Ovary (tissue), 3 donors: Measurements from ENCODE around the gene MYO1E.

Source experiments
- EP300 ChIP-seq: sonication (generic); formaldehyde crosslinking; IDR thresholded peaks from one replicate; pipeline ENCODE4 v1.6.1; 2017; ENCODE audit warnings: antibody characterized with exemption
- POLR2A ChIP-seq: fragments of 450-650 bp; IDR thresholded peaks from one replicate; pipeline ENCODE4 v1.6.1; 2017; ENCODE audit warnings: antibody characterized with exemption, mild to moderate bottlenecking, moderate library complexity
- TF ChIP-seq, protein P1 (sequence below), 3 donors: fragments of 450-650 bp in 2 of 3; fragments of 200-600 bp in 1 of 3; IDR thresholded peaks; one replicate each; pipeline versions ENCODE4 v1.5.1 to v1.8.0; 2016 to 2022; ENCODE audit warnings: antibody characterized with exemption in 3 of 3, mild to moderate bottlenecking in 1 of 3
- donor health status: DM: no; HTN: no; CAD: no.

DNA sequence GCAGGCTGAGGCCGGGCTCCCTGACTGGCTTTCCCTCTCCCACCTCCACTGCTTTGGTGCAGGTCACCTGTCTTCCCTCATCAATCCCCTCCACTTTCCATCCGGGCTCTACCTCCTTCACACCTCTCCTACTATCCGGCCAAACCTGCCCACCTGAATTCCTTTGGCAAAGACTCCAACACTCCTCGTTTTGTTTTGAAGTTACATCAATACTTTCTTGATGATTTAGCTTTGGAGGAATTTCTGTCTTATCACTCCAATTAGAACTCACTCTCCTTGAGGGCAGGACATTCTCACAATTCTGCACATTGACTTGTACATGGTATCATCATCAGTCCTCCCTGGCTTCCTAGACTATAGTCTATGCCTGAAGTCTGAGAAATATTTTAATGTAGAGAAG lies 145.7 kb downstream of the MYO1E start:
- no peak for TF ChIP-seq POLR2A
- TF ChIP-seq, protein P1, sequence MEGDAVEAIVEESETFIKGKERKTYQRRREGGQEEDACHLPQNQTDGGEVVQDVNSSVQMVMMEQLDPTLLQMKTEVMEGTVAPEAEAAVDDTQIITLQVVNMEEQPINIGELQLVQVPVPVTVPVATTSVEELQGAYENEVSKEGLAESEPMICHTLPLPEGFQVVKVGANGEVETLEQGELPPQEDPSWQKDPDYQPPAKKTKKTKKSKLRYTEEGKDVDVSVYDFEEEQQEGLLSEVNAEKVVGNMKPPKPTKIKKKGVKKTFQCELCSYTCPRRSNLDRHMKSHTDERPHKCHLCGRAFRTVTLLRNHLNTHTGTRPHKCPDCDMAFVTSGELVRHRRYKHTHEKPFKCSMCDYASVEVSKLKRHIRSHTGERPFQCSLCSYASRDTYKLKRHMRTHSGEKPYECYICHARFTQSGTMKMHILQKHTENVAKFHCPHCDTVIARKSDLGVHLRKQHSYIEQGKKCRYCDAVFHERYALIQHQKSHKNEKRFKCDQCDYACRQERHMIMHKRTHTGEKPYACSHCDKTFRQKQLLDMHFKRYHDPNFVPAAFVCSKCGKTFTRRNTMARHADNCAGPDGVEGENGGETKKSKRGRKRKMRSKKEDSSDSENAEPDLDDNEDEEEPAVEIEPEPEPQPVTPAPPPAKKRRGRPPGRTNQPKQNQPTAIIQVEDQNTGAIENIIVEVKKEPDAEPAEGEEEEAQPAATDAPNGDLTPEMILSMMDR (IDR thresholded peaks at IDR 0.05), result no peak
- no peak for TF ChIP-seq EP300
